DMS53 treated with DMSO at 0.1 percent for 48 hours (cell line): ENCODE results near the gene SPIB.
A peak's percentile ranks its signal among the peaks of the same experiment; 100 is the strongest.

Experiments used
- DNase-seq: peaks from one replicate; lab custom pipeline; 2025; ENCODE audit not compliant: unreplicated experiment; lab: John Stamatoyannopoulos, UW

The SPIB gene

GRCh38 chr19:50417111-50418081, 1.3 kb upstream of the SPIB start:
- peak; percentile 25 for DNase-seq

- no peak for DNase-seq
These were observed 363 bp downstream of the SPIB start for GRCh38 chr19:50419022-50419579.

GRCh38 chr19:50419580-50420035, 870 bp downstream of the SPIB start:
- DNase-seq, result no peak

- DNase-seq, result no peak
These were observed 1.4 kb downstream of the SPIB start for GRCh38 chr19:50420127-50420526.

- no peak for DNase-seq
These were observed 2.1 kb downstream of the SPIB start for GRCh38 chr19:50420808-50421207.

- DNase-seq, result no peak
These were observed 3.9 kb downstream of the SPIB start for GRCh38 chr19:50422397-50423278.

GRCh38 chr19:50423279-50424113, 4.8 kb downstream of the SPIB start:
- no peak for DNase-seq

- DNase-seq, result no peak
These were observed 6.8 kb downstream of the SPIB start for GRCh38 chr19:50425581-50425980.

GRCh38 chr19:50427318-50427925, 8.7 kb downstream of the SPIB start:
- no peak for DNase-seq

GRCh38 chr19:50427997-50428425, 9.3 kb downstream of the SPIB start:
- DNase-seq, result no peak

- DNase-seq, result no peak
These were observed 10.2 kb downstream of the SPIB start for GRCh38 chr19:50428772-50429463.

- peak; percentile 13 for DNase-seq
These were observed 12.2 kb downstream of the SPIB start for GRCh38 chr19:50430888-50431342.

GRCh38 chr19:50431343-50432220, 12.8 kb downstream of the SPIB start:
- peak; percentile 45 for DNase-seq

GRCh38 chr19:50432221-50433028, 13.7 kb downstream of the SPIB start, which contains the start of gene MYBPC2:
TSS of gene MYBPC2 (plus strand) at chr19:50432892. CDS start at chr19:50432954, 62 bp downstream.
- no peak for DNase-seq

- no peak for DNase-seq
These were observed 14.8 kb downstream of the SPIB start for GRCh38 chr19:50433201-50434180.

GRCh38 chr19:50434525-50434924, 15.8 kb downstream of the SPIB start:
- no peak for DNase-seq
